AG10803 (cell line): ENCODE data around the gene ITGA2.

ENCODE experiments used
- DNase-seq: peaks from one replicate; pipeline ENCODE4 v3.0.0; 2010; ENCODE audit warnings: low read depth
- H3K4me3 ChIP-seq: 2 replicates; pipeline ENCODE4 v1.5.1; 2011; ENCODE audit warnings: mild to moderate bottlenecking, low read length, control low read depth
- TF ChIP-seq, protein P1 (sequence below): conservative IDR thresholded peaks from 2 replicates; pipeline ENCODE4 v1.5.1; 2011; ENCODE audit warnings: mild to moderate bottlenecking, low read length, control low read depth, inconsistent platforms

The ITGA2 gene

DNA sequence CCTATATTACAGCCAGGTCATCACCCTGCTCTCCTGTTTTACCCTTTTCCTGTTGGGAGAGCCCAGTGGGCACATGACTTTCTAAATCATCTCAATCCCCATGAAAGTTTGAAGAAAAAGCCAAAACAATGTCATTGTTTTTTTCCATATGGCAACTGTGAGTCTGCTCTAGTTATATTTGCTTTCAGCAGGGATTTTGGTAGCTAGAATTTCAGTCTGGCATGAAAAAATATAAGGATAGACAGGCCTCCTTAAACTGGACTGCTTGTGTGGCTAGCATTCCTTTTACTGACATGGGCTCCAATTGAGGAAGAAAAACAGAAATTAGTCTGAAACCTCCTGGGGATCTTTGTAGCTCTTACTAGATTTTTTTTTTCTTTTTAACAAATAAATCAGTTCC is 94.8 kb downstream of the ITGA2 start:
- H3K4me3 ChIP-seq = no peak overlapping the region
- DNase-seq = no peak
- TF ChIP-seq, protein P1, sequence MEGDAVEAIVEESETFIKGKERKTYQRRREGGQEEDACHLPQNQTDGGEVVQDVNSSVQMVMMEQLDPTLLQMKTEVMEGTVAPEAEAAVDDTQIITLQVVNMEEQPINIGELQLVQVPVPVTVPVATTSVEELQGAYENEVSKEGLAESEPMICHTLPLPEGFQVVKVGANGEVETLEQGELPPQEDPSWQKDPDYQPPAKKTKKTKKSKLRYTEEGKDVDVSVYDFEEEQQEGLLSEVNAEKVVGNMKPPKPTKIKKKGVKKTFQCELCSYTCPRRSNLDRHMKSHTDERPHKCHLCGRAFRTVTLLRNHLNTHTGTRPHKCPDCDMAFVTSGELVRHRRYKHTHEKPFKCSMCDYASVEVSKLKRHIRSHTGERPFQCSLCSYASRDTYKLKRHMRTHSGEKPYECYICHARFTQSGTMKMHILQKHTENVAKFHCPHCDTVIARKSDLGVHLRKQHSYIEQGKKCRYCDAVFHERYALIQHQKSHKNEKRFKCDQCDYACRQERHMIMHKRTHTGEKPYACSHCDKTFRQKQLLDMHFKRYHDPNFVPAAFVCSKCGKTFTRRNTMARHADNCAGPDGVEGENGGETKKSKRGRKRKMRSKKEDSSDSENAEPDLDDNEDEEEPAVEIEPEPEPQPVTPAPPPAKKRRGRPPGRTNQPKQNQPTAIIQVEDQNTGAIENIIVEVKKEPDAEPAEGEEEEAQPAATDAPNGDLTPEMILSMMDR = no peak

DNA sequence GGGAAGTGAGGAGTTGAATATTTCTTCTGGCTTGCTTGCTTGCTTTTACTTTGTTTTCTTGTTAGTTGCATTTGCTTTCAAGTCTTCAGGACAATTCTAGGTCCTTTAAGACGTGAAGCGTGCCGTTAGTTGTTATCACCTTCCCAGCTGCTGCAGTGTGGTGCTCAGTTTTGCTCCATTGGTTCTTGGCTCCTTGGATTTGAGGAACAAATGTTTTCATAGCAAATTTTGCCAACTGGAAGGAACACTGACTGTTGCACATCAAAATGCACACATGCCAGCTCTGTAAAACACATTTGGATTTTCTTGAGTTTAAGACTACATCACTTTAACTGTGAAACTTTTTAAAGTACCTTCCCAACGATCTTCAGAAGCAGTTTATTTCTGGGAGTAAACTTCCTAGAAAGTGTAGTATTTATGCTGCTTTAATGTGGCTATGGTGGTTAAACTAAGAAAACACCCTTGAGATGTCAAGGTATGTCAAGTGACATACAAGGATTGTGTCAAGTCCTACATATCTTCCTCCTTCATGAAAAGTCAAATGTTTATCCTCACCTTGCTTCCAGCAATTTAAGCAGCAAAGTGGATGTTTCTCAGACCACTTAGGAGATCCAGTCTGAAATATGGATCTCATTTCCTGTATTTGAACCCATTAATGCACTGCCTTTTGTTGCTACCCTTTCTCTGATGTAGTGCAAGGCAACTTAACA is 95.5 kb downstream of the ITGA2 start:
- H3K4me3 ChIP-seq = no peak overlapping the region
- no peak for DNase-seq
- TF ChIP-seq, protein P1 = no peak

DNA sequence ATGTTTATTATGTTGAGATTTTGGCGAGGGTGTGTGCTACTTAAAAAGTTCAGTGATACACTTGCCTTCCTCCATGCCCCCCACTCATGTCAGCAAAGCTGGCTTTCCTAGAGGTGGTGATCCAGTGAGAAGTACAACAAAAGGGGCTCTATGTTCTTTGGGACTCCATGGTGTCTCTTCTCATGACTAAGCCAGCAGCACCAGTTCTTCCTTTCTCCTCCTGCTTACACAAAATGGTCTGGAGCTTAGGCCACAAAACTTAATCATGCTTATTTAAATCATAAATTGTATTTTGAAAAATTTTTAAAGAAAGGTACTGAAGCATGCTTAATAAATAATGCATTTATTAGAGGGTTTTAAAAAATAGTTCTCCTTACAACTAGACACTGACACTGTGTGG is 98.0 kb downstream of the ITGA2 start:
- TF ChIP-seq, protein P1 = no peak
- H3K4me3 ChIP-seq = no peak overlapping the region
- DNase-seq = no peak

DNA sequence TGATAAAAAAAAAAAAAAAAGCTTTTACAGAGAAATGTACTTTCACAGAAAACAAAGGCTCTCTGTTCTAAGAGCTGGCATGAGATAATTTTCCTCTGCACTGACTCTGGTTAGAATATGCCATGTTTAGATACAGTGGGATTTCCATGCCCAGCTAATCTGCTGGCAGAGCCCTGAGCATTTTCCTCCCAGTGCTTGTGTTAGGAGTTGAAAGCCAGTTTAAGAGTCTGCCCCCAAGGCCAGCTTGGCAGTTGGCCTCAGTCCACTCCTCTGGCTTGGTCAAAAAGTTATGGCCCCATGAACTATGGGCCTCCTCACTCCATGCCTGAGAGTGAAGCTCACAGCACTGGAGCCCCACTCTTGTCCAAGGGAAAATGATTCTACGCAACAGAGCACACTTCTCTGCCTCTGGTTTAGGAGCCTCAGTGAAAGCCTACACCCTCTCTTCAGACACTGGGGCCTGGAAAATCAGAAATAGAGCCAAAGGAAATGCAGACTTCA is 98.5 kb downstream of the ITGA2 start:
- no peak for DNase-seq

DNA sequence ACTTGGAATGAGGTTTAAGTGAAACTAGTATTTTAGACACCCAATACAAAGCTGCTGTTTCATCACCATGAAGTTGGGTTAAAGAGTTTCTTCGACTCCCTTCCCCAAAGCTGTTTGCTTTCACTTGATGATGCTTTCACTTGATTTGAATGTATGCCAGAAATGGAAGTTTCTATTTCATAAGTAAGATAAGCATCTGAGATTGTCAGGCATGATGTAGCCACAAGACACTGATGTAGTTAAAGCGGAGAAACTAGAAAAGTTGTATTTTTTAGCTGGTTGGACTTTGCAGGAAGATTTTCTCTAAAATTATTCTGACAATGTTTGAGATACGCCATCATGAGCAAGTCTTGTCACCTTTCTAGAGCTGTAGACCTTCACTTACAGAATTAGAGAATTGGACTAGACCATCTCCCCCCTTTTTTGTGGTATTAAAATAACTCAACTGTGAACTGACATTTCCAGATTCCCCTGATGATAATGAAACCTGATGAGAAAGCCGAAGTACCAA is 100.4 kb downstream of the ITGA2 start:
- TF ChIP-seq, protein P1 = no peak
- no peak for DNase-seq
- H3K4me3 ChIP-seq = no peak overlapping the region

More for the DNA sequence above, 98.5 kb downstream of the ITGA2 start:
- H3K4me3 ChIP-seq = no peak overlapping the region
- TF ChIP-seq, protein P1 = no peak

DNA sequence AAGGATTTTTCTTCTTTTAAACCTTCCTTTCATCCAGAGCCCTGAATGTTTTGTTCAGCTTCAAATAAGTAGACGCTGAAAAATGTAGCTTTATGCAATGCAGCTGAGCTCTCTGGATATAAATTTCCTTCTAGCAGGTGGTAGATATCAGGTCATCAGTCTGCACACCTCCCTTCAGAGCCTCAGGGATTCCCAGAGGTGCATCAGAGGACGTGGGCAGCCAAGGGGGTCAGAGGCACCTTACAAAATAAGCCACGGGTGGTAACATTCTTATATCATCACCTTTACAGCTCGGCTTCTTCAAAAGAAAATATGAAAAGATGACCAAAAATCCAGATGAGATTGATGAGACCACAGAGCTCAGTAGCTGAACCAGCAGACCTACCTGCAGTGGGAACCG is 101.1 kb downstream of the ITGA2 start:
- TF ChIP-seq, protein P1 = no peak
- H3K4me3 ChIP-seq = no peak overlapping the region
- DNase-seq = no peak

DNA sequence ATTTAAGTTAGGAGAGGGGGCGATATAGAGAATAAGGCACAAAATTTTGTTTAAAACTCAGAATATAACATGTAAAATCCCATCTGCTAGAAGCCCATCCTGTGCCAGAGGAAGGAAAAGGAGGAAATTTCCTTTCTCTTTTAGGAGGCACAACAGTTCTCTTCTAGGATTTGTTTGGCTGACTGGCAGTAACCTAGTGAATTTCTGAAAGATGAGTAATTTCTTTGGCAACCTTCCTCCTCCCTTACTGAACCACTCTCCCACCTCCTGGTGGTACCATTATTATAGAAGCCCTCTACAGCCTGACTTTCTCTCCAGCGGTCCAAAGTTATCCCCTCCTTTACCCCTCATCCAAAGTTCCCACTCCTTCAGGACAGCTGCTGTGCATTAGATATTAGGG is 102.1 kb downstream of the ITGA2 start:
- DNase-seq = peak; percentile 61
- TF ChIP-seq, protein P1 = peak; percentile 34; the same call in 1 of the 2 replicates
- H3K4me3 ChIP-seq = no peak overlapping the region
